A673 (cell line): ENCODE measurements around the gene CRIP3. TPM values are rescaled to one million over a fixed set of nuclear protein-coding genes. Genes with fewer than 3 reads are reported as not detected.

Source experiments
- BruUV-seq: library from RNA; stranded (reverse); fragments of 400-500 nt; replicated peaks from 2 replicates; lab custom pipeline; 2021; lab: Mats Ljungman, UMichigan
- CTCF ChIA-PET: fragments of 300-600 bp; sonication (Branson Sonifier 250); formaldehyde crosslinking; loops from one replicate; lab custom pipeline; 2022; ENCODE audit warnings: antibody characterized with exemption; lab: Charles Lee
- POLR2A ChIA-PET: fragments of 300-600 bp; sonication (Branson Sonifier 250); formaldehyde crosslinking; loops from one replicate; lab custom pipeline; 2022; ENCODE audit warnings: antibody characterized with exemption; ENCODE audit not compliant: low non-redundant PET; lab: Charles Lee
- DNase-seq: peaks from one replicate; pipeline ENCODE4 v3.0.0-alpha.2; 2015; ENCODE audit warnings: low spot score
- H3K27ac ChIP-seq: fragments of 200-600 bp; sonication (generic); 2 replicates; pipeline ENCODE4 v1.5.1; 2016; ENCODE audit warnings: mixed run types, low read depth, mild to moderate bottlenecking, mixed read lengths, antibody characterized with exemption, low read length; ENCODE audit not compliant: poor library complexity, severe bottlenecking
- H3K27me3 ChIP-seq: fragments of 200-600 bp; sonication (generic); replicated peaks from 2 replicates; pipeline ENCODE4 v1.6.1; 2017; ENCODE audit warnings: mixed run types, low read depth, mild to moderate bottlenecking, mixed read lengths, antibody characterized with exemption, low read length; ENCODE audit not compliant: insufficient read depth, poor library complexity
- H3K36me3 ChIP-seq: fragments of 200-600 bp; sonication (generic); 2 replicates; pipeline ENCODE4 v1.6.1; 2016; ENCODE audit warnings: mixed run types, mild to moderate bottlenecking, mixed read lengths, antibody characterized with exemption, low read length; ENCODE audit not compliant: insufficient read depth, poor library complexity, severe bottlenecking
- H3K4me1 ChIP-seq: fragments of 200-600 bp; sonication (generic); 2 replicates; pipeline ENCODE4 v1.6.1; 2017; ENCODE audit warnings: mixed run types, mild to moderate bottlenecking, mixed read lengths, antibody characterized with exemption, low read length; ENCODE audit not compliant: insufficient read depth, poor library complexity, severe bottlenecking
- H3K4me3 ChIP-seq: fragments of 200-600 bp; sonication (generic); 2 replicates; pipeline ENCODE4 v1.5.1; 2016; ENCODE audit warnings: low read depth, mixed run types, mild to moderate bottlenecking, mixed read lengths, low read length; ENCODE audit not compliant: poor library complexity, severe bottlenecking
- H3K9me3 ChIP-seq: fragments of 200-600 bp; sonication (generic); 2 replicates; pipeline ENCODE4 v1.6.1; 2016; ENCODE audit warnings: mixed run types, low read depth, mild to moderate bottlenecking, mixed read lengths, antibody characterized with exemption, low read length; ENCODE audit not compliant: poor library complexity, severe bottlenecking
- EZH2 ChIP-seq: fragments of 200-600 bp; sonication (generic); IDR thresholded peaks from 2 replicates; pipeline ENCODE4 v1.6.1; 2017; ENCODE audit warnings: borderline replicate concordance, low read depth, mild to moderate bottlenecking, mixed read lengths, antibody characterized with exemption, low read length; ENCODE audit not compliant: poor library complexity, severe bottlenecking
- intact Hi-C: fragments of 100-400 bp; cut with micrococcal nuclease; formaldehyde crosslinking; loops from one replicate; pipeline ENCODE4 v1.10.0; 2022; ENCODE audit not compliant: unreplicated experiment
- total RNA-seq: library from RNA; stranded (reverse); gene quantifications from 2 replicates; pipeline ENCODE4 v1.2.3, GENCODE V29; 2021
- TF ChIP-seq, protein P1 (sequence below): fragments of 300-800, 200-600 bp; sonication (generic); conservative IDR thresholded peaks from 2 replicates; pipeline ENCODE4 v1.5.1; 2017; ENCODE audit warnings: low read depth, mild to moderate bottlenecking, antibody characterized with exemption, low read length, moderate library complexity, mixed read lengths

CRIP3 gene
- total RNA-seq, 1 experiment from 2014 or later = 2.4 TPM

DNA sequence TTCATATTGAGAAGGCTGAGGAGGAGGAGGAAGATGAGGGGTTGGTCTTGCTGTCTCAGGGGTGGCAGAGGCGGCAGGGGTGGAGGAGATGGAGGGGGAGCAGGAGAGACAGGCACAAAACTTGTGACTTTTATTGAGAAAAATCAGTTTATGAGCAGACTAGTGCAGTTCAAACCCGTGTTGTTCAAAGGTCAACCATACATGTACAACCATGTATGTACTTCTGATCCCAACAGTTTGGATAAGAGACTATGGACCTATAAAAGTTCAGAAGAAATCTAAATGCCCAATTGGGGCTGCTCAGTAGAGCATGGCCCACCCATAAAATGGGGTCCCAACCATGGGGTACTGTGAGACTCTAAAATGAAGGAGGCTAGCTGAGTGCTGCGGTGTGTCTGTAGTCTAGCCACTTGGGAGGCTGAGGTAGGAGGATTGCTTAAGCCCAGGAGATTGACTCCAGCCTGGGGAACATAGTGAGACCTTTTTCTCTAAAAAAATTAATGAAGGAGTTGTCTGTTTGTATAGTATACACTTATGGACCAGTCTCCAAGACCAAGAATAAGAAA is 18.2 kb downstream of the CRIP3 start:
- CTCF ChIA-PET = no interaction called here
- Histone ChIP-seq H3K27me3 (peaks cover 3% of the 10 kb centered on the region), H3K27ac (no peak overlapping the region), H3K36me3 (no peaks in the 10 kb centered on the region), H3K4me1 (no peaks in the 10 kb centered on the region), H3K4me3 (no peak overlapping the region), H3K9me3 (no peaks in the 10 kb centered on the region)
- BruUV-seq = no TSS peak
- no peak for DNase-seq
- TF ChIP-seq, protein P1, sequence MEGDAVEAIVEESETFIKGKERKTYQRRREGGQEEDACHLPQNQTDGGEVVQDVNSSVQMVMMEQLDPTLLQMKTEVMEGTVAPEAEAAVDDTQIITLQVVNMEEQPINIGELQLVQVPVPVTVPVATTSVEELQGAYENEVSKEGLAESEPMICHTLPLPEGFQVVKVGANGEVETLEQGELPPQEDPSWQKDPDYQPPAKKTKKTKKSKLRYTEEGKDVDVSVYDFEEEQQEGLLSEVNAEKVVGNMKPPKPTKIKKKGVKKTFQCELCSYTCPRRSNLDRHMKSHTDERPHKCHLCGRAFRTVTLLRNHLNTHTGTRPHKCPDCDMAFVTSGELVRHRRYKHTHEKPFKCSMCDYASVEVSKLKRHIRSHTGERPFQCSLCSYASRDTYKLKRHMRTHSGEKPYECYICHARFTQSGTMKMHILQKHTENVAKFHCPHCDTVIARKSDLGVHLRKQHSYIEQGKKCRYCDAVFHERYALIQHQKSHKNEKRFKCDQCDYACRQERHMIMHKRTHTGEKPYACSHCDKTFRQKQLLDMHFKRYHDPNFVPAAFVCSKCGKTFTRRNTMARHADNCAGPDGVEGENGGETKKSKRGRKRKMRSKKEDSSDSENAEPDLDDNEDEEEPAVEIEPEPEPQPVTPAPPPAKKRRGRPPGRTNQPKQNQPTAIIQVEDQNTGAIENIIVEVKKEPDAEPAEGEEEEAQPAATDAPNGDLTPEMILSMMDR = no peak
- TF ChIP-seq EZH2 = no peak
- intact Hi-C loops = no loop called here
- POLR2A ChIA-PET = no interaction called here

DNA sequence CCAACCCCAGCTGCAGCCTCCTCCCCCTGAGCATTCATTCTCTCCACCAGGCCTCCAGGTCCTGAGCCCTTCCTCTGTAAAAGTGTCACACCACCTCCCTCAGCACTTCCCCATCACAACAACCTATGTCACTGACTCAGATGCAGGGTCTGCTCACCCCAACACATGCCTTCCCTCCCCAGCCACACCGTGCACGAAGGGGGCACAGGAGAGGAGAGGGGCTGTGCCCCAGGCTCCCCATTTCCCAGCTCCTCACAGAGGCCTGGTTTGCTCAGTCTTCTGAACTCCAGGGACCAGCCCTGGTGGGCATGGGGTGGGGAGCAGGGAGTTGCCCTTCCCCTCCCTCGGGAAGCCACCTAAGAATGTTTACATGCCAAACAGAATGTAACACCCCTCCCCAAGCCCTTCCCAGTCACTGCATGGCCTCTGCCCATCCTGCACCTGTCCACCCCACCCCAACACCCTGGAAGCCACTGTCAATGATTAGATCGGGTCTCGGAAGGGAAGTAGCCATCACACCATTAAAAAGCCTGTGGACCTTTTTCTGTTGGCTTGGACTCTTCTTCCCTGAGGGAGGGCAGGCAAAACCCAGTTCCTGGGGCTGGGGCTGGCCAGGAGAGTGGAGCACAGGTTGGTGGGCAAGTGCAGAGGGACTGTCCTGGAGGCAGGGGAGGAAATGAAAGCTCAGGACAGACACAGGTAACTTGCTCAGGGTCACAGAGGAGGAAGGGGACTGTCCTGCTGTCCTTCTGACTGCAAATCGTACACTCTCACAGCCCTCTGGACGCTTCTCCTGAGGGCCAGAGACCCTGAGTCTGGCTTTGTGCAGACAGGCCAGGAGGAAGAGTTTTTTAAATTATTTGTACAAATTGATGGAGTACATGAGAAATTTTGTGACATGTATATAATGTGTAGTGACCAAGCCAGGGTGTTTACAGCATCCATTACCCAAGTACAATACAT is 20.6 kb downstream of the CRIP3 start:
- Histone ChIP-seq H3K36me3 (no peaks in the 10 kb centered on the region), H3K27ac (no peak overlapping the region), H3K27me3 (peaks cover 10% of the 10 kb centered on the region), H3K4me1 (no peaks in the 10 kb centered on the region), H3K4me3 (no peak overlapping the region), H3K9me3 (no peaks in the 10 kb centered on the region)
- ChIA-PET CTCF (no interaction called here), POLR2A (no interaction called here)
- intact Hi-C loops = no loop called here
- DNase-seq = no peak
- TF ChIP-seq, protein P1 = no peak
- TF ChIP-seq EZH2 = no peak
- BruUV-seq = no TSS peak

DNA sequence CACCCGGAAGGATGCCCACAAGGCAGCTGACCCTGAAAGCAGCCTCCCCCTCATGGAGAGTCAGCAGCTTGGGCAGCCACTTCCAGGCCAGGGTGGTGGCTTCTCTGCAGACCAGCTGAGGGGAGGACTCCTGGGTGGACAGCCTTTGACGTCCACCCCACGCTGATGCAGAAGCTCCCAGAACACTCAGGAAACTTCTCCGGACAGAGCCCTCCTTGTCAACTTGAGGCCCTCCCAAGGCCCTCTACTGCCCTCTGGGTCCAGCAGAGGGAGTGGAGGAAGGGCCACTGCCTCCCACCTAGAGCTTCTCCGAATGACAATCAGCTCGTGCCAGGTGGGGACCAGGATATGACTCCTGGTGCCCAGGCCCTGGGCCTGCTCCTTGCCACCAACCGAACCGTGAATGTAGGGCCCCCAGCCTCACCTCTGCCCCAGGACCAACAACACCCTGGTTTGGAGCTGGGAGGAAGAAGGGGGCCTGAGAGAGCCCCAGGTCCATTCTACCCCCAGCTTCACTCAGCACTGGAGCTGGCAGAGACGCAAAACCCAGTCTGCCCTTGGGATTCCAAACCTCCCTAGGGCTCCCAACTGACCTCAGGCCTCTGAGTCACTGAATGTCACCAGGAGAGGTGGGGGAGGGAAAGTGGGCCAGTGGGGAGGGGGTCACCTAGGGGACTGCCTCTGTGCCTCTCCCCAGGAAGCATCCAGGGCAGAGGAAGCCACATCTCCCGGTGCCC is 21.5 kb downstream of the CRIP3 start:
- intact Hi-C loops = no loop called here
- no peaks in the 10 kb centered on the region for H3K36me3 ChIP-seq
- ChIA-PET CTCF (interaction anchor here (0.6 kb wide), 1 partner anchor 357 kb away, joined by 4 read pairs; no protein-coding TSS in a partner anchor), POLR2A (no interaction called here)
- no peaks in the 10 kb centered on the region for H3K9me3 ChIP-seq
- H3K27me3 ChIP-seq = peaks cover 10% of the 10 kb centered on the region
- DNase-seq = no peak
- TF ChIP-seq, protein P1 = no peak
- TF ChIP-seq EZH2 = no peak
- no peak overlapping the region for H3K4me3 ChIP-seq
- no peaks in the 10 kb centered on the region for H3K4me1 ChIP-seq
- no TSS peak for BruUV-seq
- no peak overlapping the region for H3K27ac ChIP-seq
